K562 (cell line): ENCODE results near the gene CREB5. TPM values are rescaled to one million over a fixed set of nuclear protein-coding genes. Genes with fewer than 3 reads are reported as not detected.

Experiments
- ATAC-seq: fragments of 200-7000 bp; cut with Tn5 transposase; 3 replicates; pipeline ENCODE4 v1.9.1; 2020; ENCODE audit warnings: moderate library complexity
- BruUV-seq: library from RNA; stranded (reverse); fragments of 400-500 nt; replicated peaks from 2 replicates; lab custom pipeline; 2021; lab: Mats Ljungman, UMichigan
- CTCF ChIA-PET: fragments of 300-600 bp; formaldehyde crosslinking; extraction: SDS; loops from one replicate; lab custom pipeline; 2021; ENCODE audit warnings: low intra/inter-chr PET ratio; lab: Yijun Ruan, JAX
- POLR2A ChIA-PET: fragments of 300-600, 350-650 bp; sonication (Branson Sonifier 250); formaldehyde crosslinking; extraction: SDS; loops from one replicate; lab custom pipeline; 2021; ENCODE audit warnings: antibody characterized with exemption, inconsistent platforms; lab: Yijun Ruan, JAX
- DNase-seq, 4 experiments: peaks; one replicate each; pipeline versions ENCODE4 v3.0.0 to v3.0.0-alpha.2; 2011 to 2018; ENCODE audit warnings: low spot score in 3 of 4, mixed read lengths in 3 of 4; ENCODE audit errors: extremely low read depth in 1 of 4
- FAIRE-seq: peaks from 2 replicates; lab custom pipeline; 2011; peaks lifted over from hg19 to GRCh38; lab: Jason Lieb, UNC
- H2AFZ ChIP-seq: 2 replicates; pipeline ENCODE4 v1.6.0; 2011; ENCODE audit warnings: low read depth, low read length, control low read depth, inconsistent platforms
- H3K27ac ChIP-seq: fragments of 200-600 bp; 3 replicates; pipeline ENCODE4 v1.8.0; 2011; ENCODE audit warnings: low read depth, mild to moderate bottlenecking, control low read depth, inconsistent platforms, low read length, moderate library complexity, mixed read lengths; ENCODE audit errors: extremely low read depth
- H3K27me3 ChIP-seq, 2 experiments: fragments of 300-600 bp in 1 of 2; 2 replicates in 1 of 2; 3 replicates in 1 of 2; pipeline versions ENCODE4 v1.6.0 to v1.8.0; 2011; ENCODE audit warnings: inconsistent platforms in 2 of 2, low read length in 2 of 2, mild to moderate bottlenecking in 1 of 2, mixed read lengths in 1 of 2, moderate library complexity in 1 of 2; ENCODE audit not compliant: control insufficient read depth in 2 of 2, insufficient read depth in 2 of 2
- H3K36me3 ChIP-seq: fragments of 300-600 bp; 3 replicates; pipeline ENCODE4 v1.8.0; 2011; ENCODE audit warnings: mild to moderate bottlenecking, low read length, inconsistent platforms; ENCODE audit not compliant: control insufficient read depth, insufficient read depth
- H3K4me1 ChIP-seq, 2 experiments: fragments of 200-600 bp in 1 of 2; replicated peaks in 1 of 2; 2 replicates in 1 of 2; 3 replicates in 1 of 2; pipeline versions ENCODE4 v1.5.1 to v1.8.0; 2011; ENCODE audit warnings: inconsistent platforms in 2 of 2, low read length in 2 of 2, mild to moderate bottlenecking in 1 of 2, mixed read lengths in 1 of 2, moderate library complexity in 1 of 2; ENCODE audit not compliant: control insufficient read depth in 2 of 2, insufficient read depth in 2 of 2
- H3K4me2 ChIP-seq: 2 replicates; pipeline ENCODE4 v1.6.1; 2011; ENCODE audit warnings: low read length, control low read depth, inconsistent platforms, mixed read lengths; ENCODE audit not compliant: insufficient read depth
- H3K4me3 ChIP-seq: fragments of 200-600 bp; sonication (generic), shearing (Covaris generic); 2 replicates; pipeline ENCODE4 v1.5.1; 2016; ENCODE audit warnings: control low read depth, inconsistent platforms
- H3K79me2 ChIP-seq: fragments of 200-600 bp; 3 replicates; pipeline ENCODE4 v1.8.0; 2011; ENCODE audit warnings: low read length, inconsistent platforms; ENCODE audit not compliant: control insufficient read depth, insufficient read depth
- H3K9ac ChIP-seq, 2 experiments: 2 replicates each; pipeline versions ENCODE4 v1.6.0 to v1.6.1; 2011; ENCODE audit warnings: low read depth in 2 of 2, low read length in 2 of 2, control low read depth in 1 of 2, inconsistent platforms in 1 of 2, mild to moderate bottlenecking in 1 of 2, mixed read lengths in 1 of 2; ENCODE audit not compliant: insufficient read depth in 1 of 2
- H3K9me1 ChIP-seq: one replicate; pipeline ENCODE4 v1.6.0; 2011; ENCODE audit warnings: inconsistent platforms, mild to moderate bottlenecking, low read length, moderate library complexity; ENCODE audit not compliant: control insufficient read depth, insufficient read depth
- H3K9me3 ChIP-seq: replicated peaks from 2 replicates; pipeline ENCODE4 v1.5.1; 2011; ENCODE audit warnings: low read depth, low read length, inconsistent platforms; ENCODE audit not compliant: control insufficient read depth, insufficient read depth
- H4K20me1 ChIP-seq: replicated peaks from 2 replicates; pipeline ENCODE4 v1.6.1; 2011; ENCODE audit warnings: low read length, inconsistent platforms, mixed read lengths; ENCODE audit not compliant: control insufficient read depth, insufficient read depth
- KAT7 ChIP-seq: sonication (generic); formaldehyde crosslinking; IDR thresholded peaks from 2 replicates; pipeline ENCODE4 v1.8.0; 2022; ENCODE audit warnings: missing genetic modification reagents, mild to moderate bottlenecking, borderline replicate concordance
- LEF1 ChIP-seq: fragments of 450-650 bp; IDR thresholded peaks from 2 replicates; pipeline ENCODE4 v1.6.1; 2016; ENCODE audit warnings: mild to moderate bottlenecking
- RFX1 ChIP-seq: fragments of 450-650 bp; IDR thresholded peaks from 2 replicates; pipeline ENCODE4 v1.6.1; 2016; ENCODE audit warnings: mild to moderate bottlenecking, moderate library complexity
- WGBS: fragments of 100-300 bp; shearing (Covaris generic); methylation state at CpG from one replicate; pipeline ENCODE4 v1.1.6; 2016; ENCODE audit warnings: low coverage, mixed read lengths; ENCODE audit not compliant: insufficient coverage; ENCODE audit errors: missing lambda C conversion rate; 5-methylcytosine and 5-hydroxymethylcytosine counted together
- in situ Hi-C: fragments of 300-500 bp; cut with MboI; formaldehyde crosslinking; loops from 4 replicates; pipeline ENCODE4 v1.15.0; 2018; ENCODE audit warnings: inconsistent platforms, mixed read lengths
- intact Hi-C: fragments of 100-400 bp; cut with micrococcal nuclease; formaldehyde crosslinking; loops from 2 replicates; pipeline ENCODE4 v1.14.2; 2022
- polyA plus RNA-seq, 8 experiments: library from polyadenylated mRNA; depleted of rRNA in 4 of 8; stranded (reverse) in 5 of 8; unstranded in 3 of 8; fragments of >200 nt; fragmentation: Nextera tagmentation in 2 of 8; fragmentation: Illumina TruSeq in 1 of 8; extraction: Ambion mirVana in 2 of 8; extraction: Trizol in 1 of 8; gene quantifications; 2 replicates each; pipeline versions ENCODE4 v1.2.1 to v1.2.3, GENCODE V29; 2011 to 2014; ENCODE audit warnings: inconsistent platforms in 1 of 8, missing spikeins in 1 of 8
- total RNA-seq, 7 experiments: library from RNA; depleted of rRNA in 6 of 7; stranded (reverse); fragments of >200 nt in 6 of 7; fragmentation: Illumina TruSeq in 2 of 7; extraction: Trizol in 2 of 7; gene quantifications; 2 replicates each; pipeline versions ENCODE4 v1.2.1 to v1.2.3, GENCODE V29; 2011 to 2021; ENCODE audit warnings: low replicate concordance in 1 of 7
- TF ChIP-seq, protein P1 (sequence below): fragments of 250-450 bp; sonication (Bioruptor Pico); IDR thresholded peaks from 2 replicates; pipeline ENCODE4 v1.4.0; 2020; ENCODE audit warnings: mild to moderate bottlenecking, moderate library complexity

Gene CREB5
- total and polyA plus RNA-seq, 9 of the 15 experiments (the other 6 are each of a cell fraction or from before 2014, with no cell fraction given) = 0.33 to 6.4 (median 1.8) TPM

DNA sequence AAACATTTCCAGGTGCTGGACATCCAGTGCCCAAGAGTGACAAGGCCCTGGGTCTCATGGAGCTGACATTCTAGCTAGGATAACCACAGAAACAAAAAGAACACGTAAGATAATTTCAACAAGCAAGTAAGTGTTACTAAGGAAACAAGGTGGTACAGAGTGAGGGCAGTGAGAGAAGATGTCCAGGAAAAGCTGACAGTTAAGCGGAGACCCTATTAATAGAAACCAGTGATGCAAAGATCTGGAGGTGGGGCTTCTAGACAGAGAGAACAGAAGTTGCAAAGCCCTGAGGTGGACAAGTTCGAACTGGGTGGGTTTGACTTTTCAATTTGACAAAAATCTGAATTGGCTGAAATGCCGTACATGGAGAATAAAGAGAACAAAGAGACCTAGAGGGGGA lies 449.5 kb downstream of the CREB5 start:
- in situ Hi-C loops = no loop called here
- Histone ChIP-seq H3K4me1 (no peaks in the 10 kb centered on the region), H3K9me3 (no peaks in the 10 kb centered on the region), H3K36me3 (no peaks in the 10 kb centered on the region), H3K27me3 (no peaks in the 10 kb centered on the region; a peak in 4 of 5 replicates), H3K27ac (no peak overlapping the region), H3K9me1 (no peaks in the 10 kb centered on the region), H3K4me3 (no peak overlapping the region), H2AFZ (no peak overlapping the region), H4K20me1 (no peaks in the 10 kb centered on the region), H3K4me2 (no peak overlapping the region), H3K9ac (no peak overlapping the region), H3K79me2 (no peaks in the 10 kb centered on the region)
- intact Hi-C loops = no loop called here
- BruUV-seq = no TSS peak
- 2% methylated on average over 4 of the region's 4 CpGs for WGBS
- ATAC-seq (no peak), FAIRE-seq (no peak), DNase-seq (no peak)
- ChIA-PET POLR2A (no interaction called here), CTCF (no interaction called here)
- TF ChIP-seq KAT7 (CRISPR knock-in tag) (no peak), RFX1 (no peak), LEF1 (no peak)
- TF ChIP-seq, protein P1, sequence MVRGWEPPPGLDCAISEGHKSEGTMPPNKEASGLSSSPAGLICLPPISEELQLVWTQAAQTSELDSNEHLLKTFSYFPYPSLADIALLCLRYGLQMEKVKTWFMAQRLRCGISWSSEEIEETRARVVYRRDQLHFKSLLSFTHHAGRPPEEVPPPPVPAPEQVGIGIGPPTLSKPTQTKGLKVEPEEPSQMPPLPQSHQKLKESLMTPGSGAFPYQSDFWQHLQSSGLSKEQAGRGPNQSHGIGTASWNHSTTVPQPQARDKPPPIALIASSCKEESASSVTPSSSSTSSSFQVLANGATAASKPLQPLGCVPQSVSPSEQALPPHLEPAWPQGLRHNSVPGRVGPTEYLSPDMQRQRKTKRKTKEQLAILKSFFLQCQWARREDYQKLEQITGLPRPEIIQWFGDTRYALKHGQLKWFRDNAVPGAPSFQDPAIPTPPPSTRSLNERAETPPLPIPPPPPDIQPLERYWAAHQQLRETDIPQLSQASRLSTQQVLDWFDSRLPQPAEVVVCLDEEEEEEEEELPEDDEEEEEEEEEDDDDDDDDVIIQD (CRISPR knock-in tag) = no peak
